Left lung (tissue), 10 donors: ENCODE measurements around the gene MARCHF4. TPM values are rescaled to one million over a fixed set of nuclear protein-coding genes. Genes with fewer than 3 reads are reported as not detected.
A peak's percentile ranks its signal among the peaks of the same experiment; 100 is the strongest.

Experiments used
- ATAC-seq: fragments of 200-7000 bp; cut with Tn5 transposase; one replicate; pipeline ENCODE4 v1.9.1; 2020; ENCODE audit warnings: moderate library complexity
- DNase-seq, 4 donors: peaks; one replicate each; pipeline ENCODE4 v3.0.0-alpha.2; 2013 to 2020
- H3K27ac ChIP-seq, 2 donors: fragments of 200-600 bp; sonication (generic) in 1 of 2; one replicate each; pipeline versions ENCODE4 v1.5.0 to v1.8.0; 2020 to 2021
- H3K27me3 ChIP-seq, 2 donors: fragments of 200-600 bp; sonication (generic) in 1 of 2; one replicate each; pipeline versions ENCODE4 v1.5.0 to v1.8.0; 2020 to 2021
- H3K36me3 ChIP-seq, 2 donors: fragments of 200-600 bp; sonication (generic) in 1 of 2; one replicate each; pipeline versions ENCODE4 v1.5.0 to v1.8.0; 2020 to 2021
- H3K4me1 ChIP-seq, 2 donors: fragments of 200-600 bp; one replicate each; pipeline ENCODE4 v1.8.0; 2021
- H3K4me3 ChIP-seq, 2 donors: fragments of 200-600 bp; sonication (generic) in 1 of 2; one replicate each; pipeline versions ENCODE4 v1.5.0 to v1.8.0; 2020 to 2021; ENCODE audit warnings: mild to moderate bottlenecking in 1 of 2
- H3K9me3 ChIP-seq, 2 donors: fragments of 200-600 bp; sonication (generic) in 1 of 2; one replicate each; pipeline versions ENCODE4 v1.5.0 to v1.8.0; 2020 to 2021
- intact Hi-C, 2 donors: fragments of 100-400 bp; cut with DNase I; formaldehyde crosslinking; loops; one replicate each; pipeline versions ENCODE4 v1.11.2 to v1.14.2; 2022
- polyA plus RNA-seq, 6 donors: library from polyadenylated mRNA; unstranded; fragments of 120-200 nt; gene quantifications; one replicate each; pipeline ENCODE4 v1.2.1, GENCODE V29; 2013; ENCODE audit not compliant: insufficient read length in 6 of 6
- total RNA-seq, 2 donors: library from RNA; stranded (reverse); fragmentation: NEBNext Ultra II Directional; extraction: Animal tissue kit (Norgen Biotek cat#: 25700); gene quantifications; one replicate each; pipeline ENCODE4 v1.2.1, GENCODE V29; 2021
- TF ChIP-seq, protein P1 (sequence below), 2 donors: fragments of 200-600 bp; sonication (generic) in 1 of 2; IDR thresholded peaks; one replicate each; pipeline versions ENCODE4 v1.5.0 to v1.8.0; 2021; ENCODE audit warnings: antibody characterized with exemption in 2 of 2
- donor health status: DM: no; HTN: yes; CAD: no.
- donor health status: DM: no; HTN: no; CAD: no.

The MARCHF4 gene
- total and polyA plus RNA-seq, 8 donors, result 0.15 to 0.61 (median 0.22) TPM; not detected in 1

DNA sequence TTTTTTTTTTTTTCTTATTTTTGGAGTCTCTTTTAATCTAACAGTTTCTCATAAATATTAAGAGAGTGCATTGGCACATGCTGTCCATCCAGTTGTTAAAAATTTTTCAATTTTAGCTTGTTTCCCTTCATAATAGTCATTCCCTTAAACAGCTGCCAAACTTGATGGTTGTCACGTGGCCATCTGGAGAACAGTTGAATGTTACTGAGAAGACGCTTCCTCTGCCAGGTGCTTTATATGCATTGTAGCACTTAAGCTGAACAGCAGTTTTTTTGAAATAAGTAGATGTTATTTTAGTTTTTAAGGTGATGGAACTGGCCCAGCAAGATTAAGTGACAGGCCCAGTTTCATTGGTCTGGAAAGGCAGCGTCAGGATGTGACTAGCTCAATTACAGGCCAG is 43.3 kb upstream of the MARCHF4 start:
- intact Hi-C loops, result no loop called here
- Histone ChIP-seq H3K27me3 (no peaks in the 10 kb centered on the region), H3K4me3 (no peak overlapping the region), H3K36me3 (peaks cover 0 to 38% of the 10 kb centered on the region in 2 donors), H3K4me1 (peaks cover 0 to 2% of the 10 kb centered on the region in 2 donors), H3K27ac (no peak overlapping the region), H3K9me3 (no peaks in the 10 kb centered on the region)
- DNase-seq, result no peak
- ATAC-seq, result no peak
- TF ChIP-seq, protein P1, sequence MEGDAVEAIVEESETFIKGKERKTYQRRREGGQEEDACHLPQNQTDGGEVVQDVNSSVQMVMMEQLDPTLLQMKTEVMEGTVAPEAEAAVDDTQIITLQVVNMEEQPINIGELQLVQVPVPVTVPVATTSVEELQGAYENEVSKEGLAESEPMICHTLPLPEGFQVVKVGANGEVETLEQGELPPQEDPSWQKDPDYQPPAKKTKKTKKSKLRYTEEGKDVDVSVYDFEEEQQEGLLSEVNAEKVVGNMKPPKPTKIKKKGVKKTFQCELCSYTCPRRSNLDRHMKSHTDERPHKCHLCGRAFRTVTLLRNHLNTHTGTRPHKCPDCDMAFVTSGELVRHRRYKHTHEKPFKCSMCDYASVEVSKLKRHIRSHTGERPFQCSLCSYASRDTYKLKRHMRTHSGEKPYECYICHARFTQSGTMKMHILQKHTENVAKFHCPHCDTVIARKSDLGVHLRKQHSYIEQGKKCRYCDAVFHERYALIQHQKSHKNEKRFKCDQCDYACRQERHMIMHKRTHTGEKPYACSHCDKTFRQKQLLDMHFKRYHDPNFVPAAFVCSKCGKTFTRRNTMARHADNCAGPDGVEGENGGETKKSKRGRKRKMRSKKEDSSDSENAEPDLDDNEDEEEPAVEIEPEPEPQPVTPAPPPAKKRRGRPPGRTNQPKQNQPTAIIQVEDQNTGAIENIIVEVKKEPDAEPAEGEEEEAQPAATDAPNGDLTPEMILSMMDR (IDR thresholded peaks at IDR 0.05), result no peak

DNA sequence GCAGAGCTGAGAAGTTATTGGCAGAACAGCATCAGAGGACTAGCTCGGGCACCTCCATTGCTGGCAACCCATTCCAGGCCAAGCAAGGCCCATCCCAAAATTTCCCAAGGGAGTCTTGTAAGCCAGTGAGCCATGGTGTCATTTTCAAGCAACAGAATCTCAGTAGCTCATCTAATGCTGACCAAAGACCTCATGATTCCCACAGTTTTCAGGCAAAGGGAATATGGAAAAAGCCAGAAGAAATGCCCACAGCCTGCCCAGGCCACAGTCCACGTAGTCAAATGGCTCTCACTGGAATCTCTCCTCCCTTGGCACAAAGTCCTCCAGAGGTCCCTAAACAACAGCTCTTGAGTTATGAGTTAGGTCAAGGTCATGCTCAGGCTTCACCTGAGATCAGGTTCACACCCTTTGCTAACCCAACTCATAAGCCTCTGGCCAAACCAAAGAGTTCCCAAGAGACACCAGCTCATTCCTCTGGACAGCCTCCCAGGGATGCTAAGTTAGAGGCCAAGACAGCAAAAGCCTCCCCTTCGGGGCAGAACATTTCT is 42.6 kb upstream of the MARCHF4 start:
- Histone ChIP-seq H3K4me3 (no peak overlapping the region), H3K9me3 (no peaks in the 10 kb centered on the region), H3K27me3 (no peaks in the 10 kb centered on the region), H3K4me1 (peaks cover 0 to 2% of the 10 kb centered on the region in 2 donors), H3K36me3 (peaks cover 0 to 31% of the 10 kb centered on the region in 2 donors), H3K27ac (no peak overlapping the region)
- DNase-seq, result no peak
- TF ChIP-seq, protein P1 (IDR thresholded peaks at IDR 0.05), result no peak
- intact Hi-C loops, result no loop called here
- no peak for ATAC-seq

DNA sequence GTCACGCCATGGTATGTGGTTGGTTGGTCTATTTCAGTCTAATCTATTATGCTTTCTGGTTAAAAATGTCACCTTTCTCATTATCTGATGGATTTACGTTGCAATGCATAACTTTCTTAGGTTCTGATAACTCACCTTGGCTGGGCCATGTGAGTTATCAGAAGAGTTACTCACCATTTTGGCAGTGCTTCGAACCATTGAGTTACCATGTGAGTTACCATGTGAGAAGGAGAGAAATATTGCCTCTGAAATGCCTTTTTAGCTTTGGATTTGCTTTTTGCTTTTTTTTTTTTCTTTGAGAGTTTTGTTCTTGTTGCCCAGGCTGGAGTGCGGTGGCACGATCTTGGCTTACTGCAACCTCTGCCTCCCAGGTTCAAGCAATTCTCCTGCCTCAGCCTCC is 41.6 kb upstream of the MARCHF4 start:
- TF ChIP-seq, protein P1 (IDR thresholded peaks at IDR 0.05), result no peak
- H3K36me3 ChIP-seq, result peaks cover 0 to 26% of the 10 kb centered on the region in 2 donors
- no peaks in the 10 kb centered on the region for H3K27me3 ChIP-seq
- H3K27ac ChIP-seq, result no peak overlapping the region
- intact Hi-C loops, result no loop called here
- no peak for DNase-seq
- H3K4me1 ChIP-seq, result peaks cover 0 to 2% of the 10 kb centered on the region in 2 donors
- no peak overlapping the region for H3K4me3 ChIP-seq
- H3K9me3 ChIP-seq, result no peaks in the 10 kb centered on the region
- ATAC-seq, result no peak

DNA sequence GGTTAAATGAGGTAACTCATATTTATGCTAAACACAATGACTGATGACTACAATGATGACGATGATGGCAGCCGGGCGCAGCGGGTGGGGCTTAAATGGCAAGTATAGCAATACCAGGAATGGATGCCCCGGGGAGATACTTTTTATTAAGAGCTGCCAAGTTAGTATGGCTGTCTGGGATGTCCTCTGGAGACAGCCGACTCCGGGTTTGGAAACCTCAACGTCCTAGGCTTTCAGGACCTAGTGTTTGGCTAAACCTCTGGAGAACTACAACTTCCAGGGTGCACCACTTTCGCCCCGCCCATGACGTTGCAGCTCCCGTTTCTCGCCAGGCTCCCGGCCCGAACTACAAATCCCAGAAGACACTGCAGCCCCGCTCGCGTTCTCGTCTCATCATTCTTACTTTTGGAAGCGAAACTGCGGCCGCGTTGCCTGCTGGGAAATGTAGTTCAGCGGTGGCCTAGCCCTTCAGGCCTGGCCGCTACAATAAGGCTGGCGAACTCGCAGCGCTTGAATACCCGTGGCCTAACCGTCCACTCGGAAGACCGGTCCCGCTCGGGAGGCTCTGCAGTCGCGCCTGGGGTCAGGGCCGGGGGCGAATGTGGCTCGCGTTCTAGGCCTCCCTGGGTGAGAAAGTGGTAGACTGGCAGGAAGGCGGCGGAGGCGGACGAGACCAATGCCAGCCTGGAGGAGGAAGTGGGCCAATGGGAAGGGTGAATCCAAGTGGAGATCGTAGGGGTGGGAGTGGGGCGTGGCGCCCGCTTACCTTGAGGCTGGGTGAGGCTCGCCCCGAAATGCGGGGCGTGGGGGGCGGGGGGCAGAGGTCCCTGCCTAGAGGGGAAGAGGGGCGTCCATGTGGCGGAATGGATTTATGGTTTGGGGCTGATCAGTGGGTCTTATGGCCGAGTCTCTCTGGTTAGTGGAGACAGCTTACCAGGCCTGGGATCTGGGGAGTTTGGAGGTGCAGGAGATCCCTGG is 40.0 kb upstream of the MARCHF4 start, which contains the start of gene SMARCAL1:
SMARCAL1 (plus strand) TSS at position 463 of the 978 bp plus-strand sequence. CDS start 2,221 bp downstream, outside the sequence.
- DNase-seq, result peak; percentile 98 to 100 (median 99)
- H3K4me1 ChIP-seq, result peaks cover 0 to 2% of the 10 kb centered on the region in 2 donors
- intact Hi-C loops, result no loop called here
- H3K36me3 ChIP-seq, result peaks cover 0 to 26% of the 10 kb centered on the region in 2 donors
- ATAC-seq, result peak; percentile 98
- H3K27ac ChIP-seq, result peak within 1 kb of the TSS; percentile 93 to 98
- H3K9me3 ChIP-seq, result no peaks in the 10 kb centered on the region
- TF ChIP-seq, protein P1 (IDR thresholded peaks at IDR 0.05), result no peak
- peak within 1 kb of the TSS; percentile 66 to 68 for H3K4me3 ChIP-seq
- H3K27me3 ChIP-seq, result no peaks in the 10 kb centered on the region

DNA sequence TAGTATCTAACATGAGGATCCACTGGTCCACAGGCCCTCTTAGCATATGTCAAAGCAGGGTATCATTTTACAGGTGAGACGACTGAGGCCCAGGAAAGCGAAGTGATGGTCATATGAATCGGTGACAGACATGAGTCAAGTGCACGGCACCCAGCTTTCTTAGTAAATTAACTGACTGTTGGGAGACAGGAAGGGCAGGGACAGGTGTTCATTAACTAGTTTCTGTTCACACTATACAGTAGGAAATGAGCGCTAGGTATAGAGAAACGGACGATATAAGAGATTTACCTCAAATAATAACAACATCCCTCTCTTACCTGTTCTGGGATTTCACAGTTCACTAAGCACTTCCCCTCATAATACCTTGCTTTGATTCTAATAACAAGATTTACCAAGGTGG is 38.3 kb upstream of the MARCHF4 start:
- TF ChIP-seq, protein P1 (IDR thresholded peaks at IDR 0.05), result no peak
- ATAC-seq, result no peak
- peaks cover 0 to 2% of the 10 kb centered on the region in 2 donors for H3K4me1 ChIP-seq
- H3K27me3 ChIP-seq, result no peaks in the 10 kb centered on the region
- H3K4me3 ChIP-seq, result no peak overlapping the region
- intact Hi-C loops, result no loop called here
- peaks cover 0 to 12% of the 10 kb centered on the region in 2 donors for H3K36me3 ChIP-seq
- H3K27ac ChIP-seq, result no peak overlapping the region
- no peaks in the 10 kb centered on the region for H3K9me3 ChIP-seq
- DNase-seq, result no peak
